Activated CD4-positive, CD25-positive, alpha-beta regulatory T cell treated with anti-CD3 and anti-CD28 coated beads, Interleukin-2, amount 50 U/mL, for 24 hours (primary cell): Measurements from ENCODE around the gene FANCM.
A peak's percentile ranks its signal among the peaks of the same experiment; 100 is the strongest.
"Not testable (repeated sequence)": the region's sequence is repeated elsewhere in the genome, so short reads cannot be mapped to it uniquely, and the experiment has no call there.

Source experiments
- ATAC-seq, 2 donors: fragments of 150-1000 bp; cut with Tn5 transposase; one replicate each; pipeline ENCODE4 v1.10.0; 2021; ENCODE audit warnings: mild to moderate bottlenecking in 1 of 2, moderate library complexity in 1 of 2

The FANCM gene

DNA sequence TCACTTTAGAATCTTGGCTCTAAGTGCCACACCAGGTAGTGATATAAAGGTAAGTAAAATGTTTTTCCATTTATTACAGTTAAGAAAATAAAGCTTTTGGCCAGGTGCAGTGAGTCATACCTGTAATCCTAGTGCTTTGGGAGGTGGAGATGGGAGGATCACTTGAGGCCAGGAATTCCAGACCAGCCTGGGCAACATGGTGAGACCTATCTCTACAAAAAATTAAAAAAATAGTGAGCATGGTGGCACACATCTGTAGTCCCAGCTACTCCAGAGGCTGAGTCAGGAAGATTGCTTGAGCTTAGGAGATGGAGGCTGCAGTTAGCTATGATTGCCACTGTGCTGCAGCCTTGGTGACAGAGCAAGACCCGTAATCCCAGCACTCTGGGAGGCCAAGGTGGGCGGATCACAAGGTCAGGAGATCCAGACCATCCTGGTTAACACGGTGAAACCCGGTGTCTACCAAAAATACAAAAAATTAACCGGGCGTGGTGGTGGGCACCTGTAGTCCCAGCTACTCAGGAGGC, 5.0 kb downstream of the FANCM start:
- no peak for ATAC-seq

DNA sequence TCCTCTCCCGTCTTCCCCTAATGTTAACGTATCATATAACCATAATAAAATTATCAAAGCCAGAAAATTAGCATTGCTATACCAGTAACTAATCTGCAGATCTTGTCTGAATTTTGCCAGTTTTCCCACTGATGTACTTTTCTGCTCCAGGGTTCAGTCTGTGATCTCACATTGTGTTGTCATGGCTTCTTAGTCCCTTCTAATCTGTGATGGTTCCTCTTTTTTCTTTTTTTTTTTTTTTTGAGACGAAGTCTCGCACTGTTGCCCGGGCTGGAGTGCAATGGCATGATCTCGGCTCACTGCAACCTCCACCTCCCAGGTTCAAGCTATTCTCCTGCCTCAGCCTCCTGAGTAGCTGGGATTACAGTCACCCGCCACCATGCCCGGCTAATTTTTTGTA, 6.4 kb downstream of the FANCM start:
- ATAC-seq = not testable (repeated sequence)

- no peak for ATAC-seq
Measured at GRCh38 chr14:45144658-45145057, 8.9 kb downstream of the FANCM start.

GRCh38 chr14:45145214-45145613, 9.5 kb downstream of the FANCM start:
- no peak for ATAC-seq

DNA sequence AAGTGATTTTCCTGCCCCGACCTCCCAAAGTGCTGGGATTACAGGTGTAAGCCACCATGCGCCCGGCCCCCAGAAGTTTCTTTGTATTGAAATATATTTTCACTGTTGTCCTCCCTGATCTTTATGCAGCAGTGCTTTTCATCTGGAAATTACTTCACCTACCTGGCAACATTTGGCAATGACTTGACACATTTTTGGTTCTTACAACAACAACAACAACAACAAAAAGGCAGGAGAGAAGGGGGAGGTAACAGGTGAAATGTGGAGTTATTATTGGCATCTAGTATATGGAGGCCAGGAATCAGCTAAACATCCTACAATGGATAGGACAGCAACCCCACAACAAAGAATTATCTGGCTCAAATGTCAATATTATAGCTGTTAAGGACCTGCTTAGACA, 13.9 kb downstream of the FANCM start:
- no peak for ATAC-seq

GRCh38 chr14:45150386-45150890, 14.7 kb downstream of the FANCM start:
- no peak for ATAC-seq

- peak; percentile 76 to 94 for ATAC-seq
Measured at GRCh38 chr14:45156067-45156466, 20.3 kb downstream of the FANCM start.

GRCh38 chr14:45169906-45170305, 34.2 kb downstream of the FANCM start:
- ATAC-seq = no peak

GRCh38 chr14:45177076-45177475, 41.3 kb downstream of the FANCM start:
- no peak for ATAC-seq

DNA sequence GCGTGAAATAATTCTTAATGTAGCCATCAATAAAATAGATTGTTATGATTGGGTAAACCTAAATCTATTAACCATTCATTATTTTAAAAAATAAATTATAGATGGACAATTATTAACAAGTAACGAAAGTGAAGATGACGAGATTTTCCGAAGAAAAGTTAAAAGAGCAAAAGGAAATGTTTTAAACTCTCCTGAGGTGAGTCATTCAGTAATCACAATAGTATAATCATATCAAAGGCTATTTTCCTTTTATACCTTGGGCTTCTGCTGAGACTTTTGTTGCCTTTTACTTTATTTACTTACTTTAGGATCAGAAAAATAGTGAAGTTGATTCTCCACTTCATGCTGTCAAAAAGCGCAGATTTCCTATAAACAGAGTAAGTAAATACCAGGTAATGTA, 45.6 kb downstream of the FANCM start:
- ATAC-seq = no peak

DNA sequence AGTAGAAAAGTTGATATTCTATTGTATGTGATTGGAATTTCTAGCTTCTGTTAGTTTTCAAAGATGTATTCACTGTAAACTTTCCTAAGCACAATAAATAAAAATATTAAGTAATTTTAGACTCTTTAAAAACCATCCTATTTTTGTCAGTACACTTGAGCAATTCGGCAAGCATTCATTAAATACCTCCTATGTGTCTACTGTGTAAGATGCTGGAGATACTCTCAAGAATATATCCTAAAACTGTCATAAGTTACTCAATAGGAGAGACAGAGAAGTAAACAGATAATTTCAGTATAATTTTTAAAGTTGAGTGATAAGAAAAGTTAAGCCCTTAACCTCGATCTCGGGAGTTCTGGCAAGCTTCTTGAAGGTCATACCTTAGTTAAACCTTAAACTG, 46.1 kb downstream of the FANCM start:
- ATAC-seq = no peak

DNA sequence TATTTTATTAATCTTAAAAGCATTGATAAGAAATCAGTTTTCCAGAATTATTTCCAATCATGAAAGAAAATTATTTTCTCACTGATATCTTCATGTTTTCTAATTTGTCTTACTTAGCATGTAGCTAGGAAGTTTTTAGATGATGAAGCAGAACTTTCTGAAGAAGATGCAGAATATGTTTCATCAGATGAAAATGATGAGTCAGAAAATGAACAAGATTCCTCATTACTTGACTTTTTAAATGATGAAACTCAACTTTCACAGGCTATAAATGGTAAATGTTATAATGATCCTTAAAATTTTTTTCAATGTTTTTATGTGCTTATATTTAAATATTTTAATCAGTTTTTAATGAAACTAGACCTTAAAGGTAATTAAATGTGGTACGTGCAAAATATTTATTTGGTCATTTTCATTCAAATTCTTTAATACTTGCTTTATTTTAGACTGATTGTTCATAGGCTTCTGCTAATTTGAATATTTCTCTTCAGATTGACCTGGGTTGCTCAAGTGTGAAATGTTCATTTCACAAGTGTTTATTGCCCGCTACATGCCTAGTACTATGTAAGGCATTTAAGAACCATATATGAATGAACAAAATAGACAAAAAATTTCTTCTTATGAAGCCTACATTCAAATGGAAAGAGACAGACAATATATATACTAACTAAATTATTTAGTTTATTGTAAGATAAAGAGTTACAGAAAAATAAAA, 49.5 kb downstream of the FANCM start:
- no peak for ATAC-seq

DNA sequence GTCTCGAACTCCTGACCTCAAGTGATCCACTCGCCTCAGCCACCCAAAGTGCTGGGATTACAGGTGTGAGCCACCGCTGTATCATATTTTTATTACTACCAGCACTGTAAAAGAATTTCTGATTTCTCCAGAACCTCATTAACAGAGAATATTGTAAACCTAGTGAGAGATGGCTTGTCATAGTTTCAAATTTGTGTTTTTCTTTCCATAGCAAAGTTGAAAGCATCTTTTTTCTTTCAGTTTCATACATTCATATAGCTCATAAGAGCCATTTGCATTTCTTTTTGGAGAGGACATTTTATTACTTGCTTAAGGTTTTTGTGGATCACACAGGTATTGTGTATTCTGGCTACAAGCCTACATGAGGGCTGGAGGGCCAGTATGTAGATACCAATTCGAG, 59.2 kb downstream of the FANCM start:
- peak; percentile 21 to 53 for ATAC-seq

- ATAC-seq = no peak
Measured at GRCh38 chr14:45198551-45198950, 62.8 kb downstream of the FANCM start.

GRCh38 chr14:45199230-45199629, 63.5 kb downstream of the FANCM start:
- no peak for ATAC-seq

- peak; percentile 44 to 60 for ATAC-seq
Measured at GRCh38 chr14:45201905-45202304, 66.2 kb downstream of the FANCM start.

DNA sequence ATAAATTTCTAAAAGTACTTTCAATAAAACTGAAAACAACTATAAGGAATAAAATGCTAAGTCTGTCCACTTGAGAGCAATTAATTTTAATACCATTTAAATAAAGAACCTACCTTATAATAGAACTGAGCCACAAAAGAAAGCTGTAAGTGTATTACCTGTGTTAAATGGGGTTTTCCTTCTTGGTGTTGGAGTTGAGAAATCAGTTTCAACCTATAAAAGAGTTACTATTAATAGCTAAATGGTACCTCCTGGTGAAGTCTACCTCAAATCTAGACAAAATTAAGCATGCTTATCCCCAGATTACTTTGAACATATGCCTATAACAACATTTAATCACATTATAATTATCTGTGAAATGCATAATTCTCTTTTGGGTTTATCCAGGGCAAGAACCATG, 68.5 kb downstream of the FANCM start:
- ATAC-seq = no peak

GRCh38 chr14:45210159-45210558, 74.4 kb downstream of the FANCM start:
- ATAC-seq = no peak

DNA sequence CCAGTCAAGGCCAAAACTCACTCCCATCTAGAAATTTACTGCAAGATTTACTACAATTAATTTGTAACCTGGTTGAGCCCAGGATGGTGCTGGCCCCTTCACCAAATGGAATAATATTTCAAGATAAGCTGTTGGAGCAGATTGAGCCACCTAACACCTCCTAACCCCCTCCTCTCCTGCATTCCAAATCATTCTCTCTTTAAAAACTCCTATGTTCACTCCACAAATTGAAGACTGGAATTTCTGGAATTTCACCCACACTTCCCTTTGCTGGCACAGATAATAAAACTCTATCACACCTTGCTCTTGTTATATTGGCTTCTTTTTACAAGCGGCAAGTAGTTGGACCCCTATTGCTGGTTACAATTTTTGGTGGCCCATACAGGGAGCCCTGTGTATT, 75.6 kb downstream of the FANCM start:
- ATAC-seq = no peak

GRCh38 chr14:45212231-45212630, 76.5 kb downstream of the FANCM start:
- ATAC-seq = no peak

DNA sequence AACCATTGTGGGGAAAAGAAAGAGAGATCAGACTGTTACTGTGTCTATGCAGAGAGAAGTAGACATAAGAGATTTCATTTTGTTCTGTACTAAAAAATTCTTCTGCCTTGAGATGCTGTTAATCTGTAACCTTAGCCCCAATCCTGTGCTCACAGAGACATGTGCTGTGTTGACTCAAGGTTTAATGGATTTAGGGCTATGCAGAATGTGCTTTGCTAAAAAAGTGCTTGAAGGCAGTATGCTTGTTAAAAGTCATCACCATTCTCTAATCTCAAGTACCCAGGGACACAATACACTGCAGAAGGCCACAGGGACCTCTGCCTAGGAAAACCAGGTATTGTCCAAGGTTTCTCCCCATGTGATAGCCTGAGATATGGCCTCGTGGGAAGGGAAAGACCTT, 78.0 kb downstream of the FANCM start:
- not testable (repeated sequence) for ATAC-seq

GRCh38 chr14:45214341-45214740, 78.6 kb downstream of the FANCM start:
- not testable (repeated sequence) for ATAC-seq

GRCh38 chr14:45222485-45223262, 86.9 kb downstream of the FANCM start:
- no peak for ATAC-seq

GRCh38 chr14:45227566-45227965, 91.8 kb downstream of the FANCM start:
- no peak for ATAC-seq
